HG02588 (cell line): ENCODE data around the gene CD8B2.
"Not testable (repeated sequence)": the region's sequence is repeated elsewhere in the genome, so short reads cannot be mapped to it uniquely, and the experiment has no call there.

ENCODE experiments used
- ATAC-seq: cut with Tn5 transposase; IDR thresholded peaks from one replicate; pipeline ENCODE4 v1.9.1; 2021; ENCODE audit warnings: mild to moderate bottlenecking, moderate library complexity; ENCODE audit not compliant: unreplicated experiment

The CD8B2 gene

DNA sequence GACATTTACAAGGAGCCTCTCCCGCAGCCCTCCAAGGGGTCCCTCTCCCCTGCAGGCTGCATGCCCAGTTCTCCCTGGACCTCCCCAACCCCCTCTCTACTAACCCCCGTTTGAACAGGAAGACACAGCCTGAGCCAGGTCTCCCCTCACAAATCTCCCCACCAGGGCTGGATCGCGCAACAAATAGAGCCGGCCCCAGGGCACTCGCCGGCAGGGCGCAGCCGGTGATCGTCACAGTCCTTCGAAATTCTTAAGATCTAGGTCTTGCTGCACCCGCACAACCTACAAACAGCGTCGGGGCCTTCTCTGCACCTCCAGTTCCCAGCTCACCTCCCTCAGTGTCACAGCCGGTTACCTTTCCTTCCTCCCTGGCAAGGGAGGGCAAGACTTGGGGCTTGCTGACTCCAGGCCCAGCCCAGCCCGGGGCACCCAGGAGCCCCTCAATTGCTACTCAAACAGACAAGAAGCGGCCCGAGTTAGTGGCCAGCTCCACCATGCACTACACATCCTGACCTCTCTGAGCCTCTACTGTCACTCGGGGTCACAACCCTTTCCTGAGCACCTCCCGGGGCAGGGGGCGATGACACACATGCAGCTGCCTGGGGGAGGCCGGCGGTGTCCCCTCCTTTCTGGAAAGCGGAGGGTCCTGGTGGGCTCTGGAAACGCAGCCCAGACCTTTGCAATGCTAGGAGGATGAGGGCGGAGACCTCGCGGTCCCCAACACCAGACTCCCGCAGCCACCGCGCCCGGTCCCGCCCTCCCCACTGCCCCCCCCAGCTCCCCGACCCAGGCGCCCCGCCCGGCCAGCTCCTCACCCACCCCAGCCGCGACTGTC lies at the start of gene CD8B2:
TSS of gene CD8B2 (plus strand) at position 814 of the 835 bp plus-strand sequence. CDS start 63 bp downstream, outside the sequence.
- ATAC-seq, result not testable (repeated sequence)

GRCh38 chr2:106461882-106462281 lies 25.3 kb upstream of the CD8B2 start:
- not testable (repeated sequence) for ATAC-seq

- not testable (repeated sequence) for ATAC-seq
Observed at GRCh38 chr2:106467516-106467915, 19.6 kb upstream of the CD8B2 start.

- not testable (repeated sequence) for ATAC-seq
Observed at GRCh38 chr2:106468107-106468506, 19.1 kb upstream of the CD8B2 start, which contains the start of gene RGPD3. Gene RGPD3 (minus strand): TSS chr2:106468413. CDS start chr2:106468288, 125 bp downstream.

DNA sequence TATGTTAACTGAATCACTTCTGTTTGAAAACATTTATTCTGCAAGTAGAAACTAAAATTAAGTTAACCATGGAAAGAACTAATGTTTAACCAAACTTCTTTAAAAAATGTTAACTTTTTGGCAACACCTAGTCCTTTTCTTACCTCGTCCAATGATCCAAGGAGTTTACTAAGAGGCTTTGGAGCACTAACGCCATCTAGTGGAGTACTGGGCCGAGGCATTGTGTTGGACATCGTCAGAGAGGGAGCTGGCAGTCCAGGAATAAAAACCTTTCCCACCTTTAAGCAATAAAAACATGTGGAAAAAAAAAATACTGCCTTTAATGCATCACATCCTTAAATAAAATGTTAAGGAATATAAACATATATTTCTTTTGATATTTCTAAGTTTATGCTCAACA lies 16.5 kb upstream of the CD8B2 start:
- ATAC-seq, result peak; percentile 47

GRCh38 chr2:106477647-106478046 lies 9.5 kb upstream of the CD8B2 start:
- ATAC-seq, result not testable (repeated sequence)

GRCh38 chr2:106479563-106479962 lies 7.6 kb upstream of the CD8B2 start:
- not testable (repeated sequence) for ATAC-seq

GRCh38 chr2:106487386-106488191 lies 425 bp downstream of the CD8B2 start:
- not testable (repeated sequence) for ATAC-seq

- not testable (repeated sequence) for ATAC-seq
Observed at GRCh38 chr2:106489701-106490100, 2.5 kb downstream of the CD8B2 start.

GRCh38 chr2:106492399-106492798 lies 5.2 kb downstream of the CD8B2 start:
- ATAC-seq, result not testable (repeated sequence)

- not testable (repeated sequence) for ATAC-seq
Observed at GRCh38 chr2:106492913-106493312, 5.7 kb downstream of the CD8B2 start.

- not testable (repeated sequence) for ATAC-seq
Observed at GRCh38 chr2:106498549-106498948, 11.4 kb downstream of the CD8B2 start.

DNA sequence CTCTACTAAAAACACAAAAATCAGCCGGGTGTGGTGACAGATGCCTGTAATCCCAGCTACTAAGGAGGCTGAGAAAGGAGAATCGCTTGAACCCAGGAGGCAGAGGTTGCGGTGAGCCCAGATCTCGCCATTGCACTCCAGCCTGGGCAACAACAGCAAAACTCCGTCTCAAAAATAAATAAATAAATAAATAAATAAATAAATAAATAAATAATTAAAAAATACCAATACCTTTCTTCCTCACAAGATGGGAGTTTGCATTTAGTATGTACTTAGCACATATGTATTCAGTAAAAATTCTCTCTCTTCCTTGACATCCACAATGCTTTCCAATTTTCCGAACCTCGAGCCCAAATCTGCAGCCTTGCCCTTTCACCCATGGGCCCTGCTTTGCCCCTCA lies 13.2 kb downstream of the CD8B2 start:
- ATAC-seq, result not testable (repeated sequence)

- ATAC-seq, result not testable (repeated sequence)
Observed at GRCh38 chr2:106502351-106502750, 15.2 kb downstream of the CD8B2 start.

DNA sequence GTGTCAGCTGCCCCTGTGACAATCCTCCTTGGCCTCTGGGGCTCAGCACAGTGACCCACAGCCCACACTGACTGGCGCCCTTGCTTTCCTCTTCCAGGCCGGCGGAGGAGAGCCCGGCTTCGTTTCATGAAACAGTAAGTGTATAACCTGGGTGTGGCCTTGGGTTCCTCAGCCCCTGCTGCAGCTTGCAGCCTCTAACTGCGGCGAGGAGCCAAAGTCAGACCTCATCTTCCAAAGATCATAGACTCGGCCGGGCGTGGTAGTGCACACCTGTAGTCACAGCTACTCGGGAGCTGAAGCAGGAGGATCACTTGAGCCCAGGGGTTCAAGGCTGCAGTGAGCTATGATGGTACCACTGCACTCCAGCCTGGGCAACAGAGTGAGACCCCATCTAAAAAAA lies 17.0 kb downstream of the CD8B2 start:
- not testable (repeated sequence) for ATAC-seq

GRCh38 chr2:106504787-106505186 lies 17.6 kb downstream of the CD8B2 start:
- ATAC-seq, result not testable (repeated sequence)

- ATAC-seq, result not testable (repeated sequence)
Observed at GRCh38 chr2:106506002-106506687, 19.0 kb downstream of the CD8B2 start.

GRCh38 chr2:106508660-106509373 lies 21.7 kb downstream of the CD8B2 start:
- ATAC-seq, result not testable (repeated sequence)

- not testable (repeated sequence) for ATAC-seq
Observed at GRCh38 chr2:106509374-106509770, 22.2 kb downstream of the CD8B2 start.

DNA sequence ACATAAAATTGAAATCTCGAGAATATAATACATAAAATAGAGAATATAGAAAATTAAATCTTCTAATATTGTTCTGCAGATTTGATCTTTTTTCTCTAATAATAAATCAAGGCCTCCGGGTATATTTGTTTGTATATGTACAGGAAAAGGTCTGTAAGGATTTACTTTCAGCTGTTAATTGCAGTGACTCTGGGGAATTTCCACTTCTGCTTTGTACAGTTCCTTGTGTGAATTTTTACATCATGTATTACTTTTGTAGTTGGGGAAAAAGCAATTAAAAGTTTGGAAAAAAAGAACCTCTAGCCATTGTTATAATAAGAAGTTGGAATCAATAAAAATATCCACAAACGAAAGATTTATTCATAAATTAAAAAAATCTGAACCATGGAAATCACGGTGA lies 23.6 kb downstream of the CD8B2 start:
- ATAC-seq, result not testable (repeated sequence)
